SJCRH30 (cell line): Measurements from ENCODE around the gene RPL37. TPM values are rescaled to one million over a fixed set of nuclear protein-coding genes. Genes with fewer than 3 reads are reported as not detected.
"Not testable (repeated sequence)": the region's sequence is repeated elsewhere in the genome, so short reads cannot be mapped to it uniquely, and the experiment has no call there.

Source experiments
- DNase-seq, 2 experiments: peaks; one replicate each; pipeline ENCODE4 v3.0.0-alpha.2; 2015 to 2020
- H3K27ac ChIP-seq: fragments of 250-450 bp; sonication (Bioruptor Pico); 2 replicates; pipeline ENCODE4 v1.5.1; 2020; ENCODE audit warnings: mild to moderate bottlenecking, moderate library complexity
- H3K27me3 ChIP-seq: fragments of 250-450 bp; sonication (Bioruptor Pico); 2 replicates; pipeline ENCODE4 v1.5.1; 2020; ENCODE audit warnings: mild to moderate bottlenecking, moderate library complexity
- H3K36me3 ChIP-seq: fragments of 250-450 bp; sonication (Bioruptor Pico); 2 replicates; pipeline ENCODE4 v1.5.1; 2020; ENCODE audit warnings: mild to moderate bottlenecking, moderate library complexity
- H3K4me1 ChIP-seq: fragments of 250-450 bp; sonication (Bioruptor Pico); 2 replicates; pipeline ENCODE4 v1.5.1; 2020; ENCODE audit warnings: mild to moderate bottlenecking, moderate library complexity
- H3K4me3 ChIP-seq: fragments of 250-450 bp; sonication (Bioruptor Pico); 2 replicates; pipeline ENCODE4 v1.5.1; 2020; ENCODE audit warnings: mild to moderate bottlenecking, moderate library complexity
- H3K9me3 ChIP-seq: fragments of 250-450 bp; sonication (Bioruptor Pico); replicated peaks from 2 replicates; pipeline ENCODE4 v1.5.1; 2020; ENCODE audit warnings: mild to moderate bottlenecking, moderate library complexity
- total RNA-seq: library from RNA; depleted of rRNA; stranded (reverse); fragments of >200 nt; shearing (Covaris generic); gene quantifications from 2 replicates; pipeline ENCODE4 v1.2.3, GENCODE V29; 2014

Gene RPL37
- total RNA-seq, 1 experiment from 2014 or later: 5,451 TPM

DNA sequence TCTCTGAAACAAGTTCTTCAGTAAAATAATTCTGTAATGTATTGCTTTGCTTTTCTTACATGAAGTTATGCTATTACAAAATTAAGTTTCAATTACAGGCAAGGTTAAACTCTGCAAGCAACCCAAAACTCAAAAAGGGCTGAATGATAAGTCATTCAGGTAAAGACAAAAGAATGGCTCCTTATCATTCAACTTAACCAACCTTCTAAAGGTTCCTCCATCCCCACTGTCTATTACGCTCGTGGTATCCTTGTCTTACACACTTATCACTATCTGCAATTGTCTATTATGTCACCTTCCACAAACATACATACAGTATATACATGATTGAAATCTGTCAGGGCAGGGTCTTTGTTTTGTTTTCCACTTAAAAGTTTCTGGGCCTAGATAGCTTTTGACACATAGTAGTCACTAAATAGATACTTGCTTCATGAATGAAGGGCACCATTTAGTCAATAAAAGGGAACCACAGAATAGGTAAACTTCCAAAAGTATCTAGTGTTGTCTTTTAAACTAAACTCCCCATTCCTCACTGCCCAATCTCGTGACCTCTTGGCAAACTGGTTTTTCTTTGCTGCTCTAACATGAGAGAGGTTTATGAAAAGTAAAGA lies 6.9 kb downstream of the RPL37 start:
- H3K9me3 ChIP-seq: peaks cover 2% of the 10 kb centered on the region; the same call in 1 of the 2 replicates
- H3K36me3 ChIP-seq: peaks cover 78% of the 10 kb centered on the region
- DNase-seq: no peak
- H3K27me3 ChIP-seq: peaks cover 6% of the 10 kb centered on the region; the same call in 1 of the 2 replicates
- H3K27ac ChIP-seq: peak overlapping the region; percentile 5; the same call in 1 of the 2 replicates
- H3K4me3 ChIP-seq: no peak overlapping the region
- peaks cover 12% of the 10 kb centered on the region for H3K4me1 ChIP-seq

DNA sequence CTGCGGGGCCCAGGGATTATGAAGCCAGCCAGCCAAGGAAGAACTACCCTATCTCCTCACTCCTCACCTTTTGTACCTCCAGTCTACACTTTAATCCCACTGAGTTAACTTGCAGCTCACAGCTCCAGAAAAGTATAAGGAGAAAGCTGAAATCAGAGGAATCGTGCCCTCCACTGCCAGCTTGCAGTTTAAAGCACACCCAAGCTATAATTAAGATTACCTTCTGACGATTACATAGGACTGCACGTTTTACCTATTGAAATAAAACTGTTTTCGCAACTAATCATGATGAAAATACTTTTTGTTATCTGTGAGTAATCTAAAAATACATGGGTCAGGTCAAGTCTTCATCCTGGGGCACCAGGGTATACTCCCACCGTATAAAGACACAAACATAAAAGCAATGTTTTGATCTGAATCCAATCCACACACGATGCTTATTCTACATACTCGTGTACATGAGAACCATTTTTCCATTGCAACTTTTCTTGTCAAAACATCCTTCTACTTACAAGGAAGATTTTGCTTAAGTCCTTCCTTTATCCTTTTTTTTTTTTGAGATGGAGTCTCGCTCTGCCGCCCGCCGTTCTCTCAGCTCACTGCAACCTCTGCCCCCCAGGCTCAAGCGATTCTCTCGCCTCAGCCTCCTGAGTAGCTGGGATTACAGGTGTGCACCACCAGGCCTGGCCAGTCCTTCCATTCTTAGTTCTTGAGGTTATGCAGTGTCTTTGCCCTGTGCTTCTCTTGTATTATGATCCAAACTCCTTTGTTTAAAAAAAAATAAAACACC lies 7.6 kb downstream of the RPL37 start:
- DNase-seq: no peak
- Histone ChIP-seq H3K27ac (no peak overlapping the region; the same call in 1 of the 2 replicates), H3K36me3 (peaks cover 70% of the 10 kb centered on the region)

DNA sequence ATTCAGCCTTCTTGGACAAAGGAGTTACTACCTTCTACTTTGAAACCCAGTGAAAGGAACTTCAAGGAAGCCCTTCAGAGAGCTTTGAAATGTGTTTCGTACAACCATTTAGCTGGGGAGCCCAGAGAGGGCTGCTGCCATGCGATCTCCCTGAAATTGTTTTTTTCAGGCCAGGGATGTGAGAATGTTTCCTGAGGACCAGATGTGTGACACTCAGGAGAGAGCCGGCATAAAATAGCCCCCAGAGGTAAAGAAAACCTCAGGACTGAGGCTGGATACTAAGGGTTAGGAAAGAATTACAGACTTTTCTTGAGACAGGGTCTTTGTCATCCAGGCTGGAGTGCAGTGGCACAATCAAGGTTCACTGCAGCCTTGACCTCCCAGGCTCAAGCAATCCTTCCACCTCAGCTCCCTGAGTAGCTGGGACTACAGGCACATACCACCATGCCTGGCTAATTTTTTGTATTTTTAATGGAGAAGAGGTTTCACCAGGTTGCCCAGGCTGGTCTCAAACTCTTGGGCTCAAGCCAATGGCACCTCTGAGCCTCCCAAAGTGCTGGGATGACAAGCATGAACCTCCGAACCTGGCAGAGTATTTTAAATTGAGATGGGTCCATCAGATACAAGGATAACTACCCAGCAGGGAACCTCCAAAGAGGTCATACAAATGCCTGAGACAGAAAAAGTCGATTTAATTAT lies 8.4 kb downstream of the RPL37 start:
- H3K27me3 ChIP-seq: peaks cover 6% of the 10 kb centered on the region; the same call in 1 of the 2 replicates
- H3K27ac ChIP-seq: no peak overlapping the region
- peaks cover 3% of the 10 kb centered on the region; the same call in 1 of the 2 replicates for H3K4me1 ChIP-seq
- peaks cover 63% of the 10 kb centered on the region for H3K36me3 ChIP-seq
- DNase-seq: no peak
- no peak overlapping the region for H3K4me3 ChIP-seq
- peaks cover 2% of the 10 kb centered on the region; the same call in 1 of the 2 replicates for H3K9me3 ChIP-seq

More for the DNA sequence above, 7.6 kb downstream of the RPL37 start:
- Histone ChIP-seq H3K4me3 (no peak overlapping the region), H3K9me3 (peaks cover 2% of the 10 kb centered on the region; the same call in 1 of the 2 replicates), H3K27me3 (peaks cover 6% of the 10 kb centered on the region; the same call in 1 of the 2 replicates), H3K4me1 (peaks cover 7% of the 10 kb centered on the region)

DNA sequence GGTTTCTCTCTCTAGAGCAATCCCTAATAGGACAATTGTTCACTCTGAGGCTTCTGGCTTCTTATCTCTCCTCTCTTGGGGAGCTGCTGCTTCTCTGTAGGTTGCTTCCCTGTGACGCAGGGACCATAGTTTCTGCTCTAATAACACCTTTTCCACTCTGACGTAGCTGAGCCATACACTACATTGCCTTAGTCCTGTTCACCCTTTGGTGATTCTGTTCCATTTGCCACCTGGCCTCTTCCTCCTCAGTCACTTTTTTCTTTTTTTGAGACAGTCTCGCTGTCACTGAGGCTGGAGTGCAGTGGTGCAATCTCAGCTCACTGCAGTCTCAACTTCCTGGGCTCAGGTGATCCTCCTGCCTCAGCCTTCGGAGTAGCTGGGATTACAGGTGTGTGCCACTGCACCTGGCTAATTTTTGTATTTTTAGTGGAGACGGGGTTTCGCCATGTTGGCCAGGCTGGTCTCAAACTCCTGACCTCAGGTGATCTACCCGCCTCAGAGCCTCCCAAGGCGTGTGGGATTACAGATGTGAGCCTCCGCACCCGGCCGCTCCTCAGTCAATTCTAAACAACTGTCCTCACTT lies 9.5 kb downstream of the RPL37 start:
- not testable (repeated sequence) for H3K9me3 ChIP-seq, H3K27ac ChIP-seq
- peaks cover 52% of the 10 kb centered on the region for H3K36me3 ChIP-seq

DNA sequence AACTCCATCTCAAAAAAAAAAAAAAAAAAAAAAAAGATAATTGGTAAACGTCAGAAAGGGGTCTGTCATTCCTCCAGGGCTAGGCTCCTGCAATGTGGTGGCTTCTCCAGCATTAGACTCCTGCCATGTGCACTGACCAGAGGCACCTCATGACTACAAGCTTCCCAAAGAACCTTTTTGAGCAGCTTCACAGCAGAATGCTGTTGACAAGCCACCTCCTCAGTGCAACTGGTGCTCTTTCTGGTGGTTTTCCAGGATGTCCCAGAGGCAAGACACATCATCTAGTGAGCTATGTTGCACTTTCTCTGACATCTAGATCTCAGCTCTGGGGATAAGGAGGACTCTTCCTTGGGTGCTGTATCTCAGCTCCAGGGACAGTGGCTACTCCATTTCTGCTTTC lies 11.6 kb downstream of the RPL37 start:
- no peak overlapping the region for H3K27ac ChIP-seq
- H3K27me3 ChIP-seq: peaks cover 2% of the 10 kb centered on the region; the same call in 1 of the 2 replicates
- no peak for DNase-seq
- H3K4me1 ChIP-seq: no peaks in the 10 kb centered on the region; the same call in 1 of the 2 replicates
- no peak overlapping the region for H3K4me3 ChIP-seq
- H3K9me3 ChIP-seq: no peaks in the 10 kb centered on the region
- H3K36me3 ChIP-seq: peaks cover 31% of the 10 kb centered on the region

More for the DNA sequence above, 9.5 kb downstream of the RPL37 start:
- H3K27me3 ChIP-seq, H3K4me3 ChIP-seq, DNase-seq, H3K4me1 ChIP-seq: not testable (repeated sequence)

DNA sequence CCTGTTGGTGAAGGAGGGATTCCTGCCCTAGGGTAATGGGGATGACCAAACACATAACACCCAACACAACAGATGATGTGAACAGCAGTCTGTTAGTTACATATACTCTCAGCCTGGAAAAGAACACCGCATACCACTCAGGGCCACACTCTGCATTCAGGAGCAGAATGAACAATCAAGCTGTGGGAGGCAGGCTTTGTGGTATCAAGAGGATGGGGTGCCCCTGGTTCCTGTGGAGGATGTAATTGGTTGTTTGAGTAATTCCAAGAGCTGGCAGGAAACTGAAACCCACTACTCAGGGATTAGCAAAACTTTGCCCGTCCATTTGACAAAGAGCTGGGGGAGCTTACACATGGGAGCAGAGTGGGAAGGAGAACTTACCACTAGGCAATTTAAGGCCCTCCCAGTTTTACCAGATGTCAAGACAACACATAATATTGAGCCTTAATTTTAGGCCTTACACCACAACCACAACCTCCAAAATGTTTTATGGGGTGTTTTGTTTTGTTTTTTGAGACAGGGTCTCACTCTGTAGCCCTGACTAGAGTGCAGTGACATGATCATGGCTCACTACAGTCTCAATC lies 21.2 kb downstream of the RPL37 start:
- H3K9me3 ChIP-seq: peaks cover 3% of the 10 kb centered on the region; the same call in 1 of the 2 replicates
- DNase-seq: no peak
- H3K27me3 ChIP-seq: 0 out of 2 replicates have a peak, but pooled peaks cover 3% of the 10 kb centered on the region
- H3K4me3 ChIP-seq: no peak overlapping the region
- no peaks in the 10 kb centered on the region for H3K36me3 ChIP-seq
- peaks cover 2% of the 10 kb centered on the region; the same call in 1 of the 2 replicates for H3K4me1 ChIP-seq
- no peak overlapping the region for H3K27ac ChIP-seq

DNA sequence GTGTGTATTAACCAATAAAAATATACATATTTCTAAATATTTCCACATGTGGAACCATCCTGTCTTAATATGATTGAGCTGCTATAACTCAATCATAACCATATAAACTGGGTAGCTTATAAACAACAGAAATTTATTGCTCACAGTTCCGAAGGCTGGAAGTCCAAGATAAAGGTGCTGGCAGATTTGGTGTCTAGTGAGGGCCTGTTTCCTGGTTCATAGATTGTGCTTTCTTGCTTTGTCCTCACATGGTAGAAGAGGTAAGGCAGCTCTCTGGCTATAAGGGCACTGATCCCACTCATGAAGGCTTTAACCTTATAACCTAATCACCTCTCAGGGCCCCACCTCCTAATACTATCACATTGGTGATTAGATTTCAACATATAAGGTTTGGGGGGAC lies 22.9 kb downstream of the RPL37 start:
- H3K9me3 ChIP-seq: peaks cover 3% of the 10 kb centered on the region; the same call in 1 of the 2 replicates

DNA sequence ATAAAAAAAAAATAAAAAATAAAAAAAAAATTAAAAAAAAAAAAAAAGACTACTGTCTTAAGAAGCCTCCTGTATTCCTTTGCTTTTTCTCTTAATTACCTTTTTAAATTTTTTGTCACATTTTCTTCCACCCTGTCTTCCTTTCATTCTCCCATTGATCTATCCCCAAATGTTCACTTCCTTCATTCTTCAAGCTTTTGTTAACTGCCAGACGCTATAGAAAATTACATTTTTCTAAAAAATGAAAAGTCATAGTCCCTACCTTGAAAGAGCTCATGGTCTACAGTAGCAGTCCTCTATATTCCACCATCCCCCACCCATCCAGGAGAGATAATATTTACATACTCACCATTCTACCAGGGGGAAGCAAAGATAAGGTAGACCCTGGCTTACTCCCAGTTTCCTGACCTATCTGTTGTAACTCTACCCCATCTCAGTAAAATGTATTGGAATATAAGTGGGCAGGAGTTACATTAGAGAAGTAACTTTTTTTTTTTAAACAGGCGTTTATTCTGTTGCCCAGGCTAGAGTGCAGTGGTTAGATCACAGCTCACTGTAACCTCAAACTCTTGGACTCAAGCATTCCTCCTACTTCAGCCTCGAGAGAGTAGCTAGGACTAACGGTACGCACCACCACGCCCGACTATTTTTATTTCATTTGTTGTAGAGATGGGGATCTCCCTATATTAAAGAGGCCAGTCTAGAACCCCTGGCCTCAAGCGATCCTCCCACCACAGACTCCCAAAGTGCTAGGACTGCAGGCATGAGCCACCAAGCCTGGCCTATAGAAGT lies 33.1 kb downstream of the RPL37 start:
- no peaks in the 10 kb centered on the region for H3K9me3 ChIP-seq
- H3K4me3 ChIP-seq: no peak overlapping the region
- no peak overlapping the region for H3K27ac ChIP-seq
- no peaks in the 10 kb centered on the region for H3K36me3 ChIP-seq
- no peak for DNase-seq
- H3K4me1 ChIP-seq: peaks cover 6% of the 10 kb centered on the region
- peaks cover 3% of the 10 kb centered on the region; the same call in 1 of the 2 replicates for H3K27me3 ChIP-seq

More for the DNA sequence above, 22.9 kb downstream of the RPL37 start:
- Histone ChIP-seq H3K4me3 (no peak overlapping the region), H3K36me3 (no peaks in the 10 kb centered on the region), H3K4me1 (peaks cover 3% of the 10 kb centered on the region; the same call in 1 of the 2 replicates), H3K27me3 (0 out of 2 replicates have a peak, but pooled peaks cover 3% of the 10 kb centered on the region), H3K27ac (no peak overlapping the region)
- no peak for DNase-seq

DNA sequence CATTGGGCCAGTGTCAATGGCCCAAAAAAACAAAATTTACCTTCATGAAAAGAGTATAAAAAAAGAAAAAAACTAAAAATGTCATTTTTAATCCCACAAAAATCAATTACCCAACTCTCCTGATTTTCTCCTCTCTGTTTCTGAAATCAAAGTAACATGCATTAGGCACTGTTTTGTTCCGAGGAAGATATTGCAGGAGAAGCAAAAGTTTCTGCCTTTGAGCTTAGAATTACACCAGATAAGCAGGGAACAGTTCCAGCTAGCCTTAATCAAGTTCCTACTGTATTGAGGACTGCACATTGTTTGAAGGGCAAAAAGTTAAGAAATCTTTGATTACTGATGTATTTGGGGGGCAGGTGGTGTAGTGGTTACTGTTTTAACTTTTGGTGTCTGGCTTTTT lies 35.8 kb downstream of the RPL37 start:
- Histone ChIP-seq H3K4me3 (peak overlapping the region; percentile 94), H3K4me1 (peaks cover 6% of the 10 kb centered on the region), H3K27me3 (no peaks in the 10 kb centered on the region), H3K9me3 (no peaks in the 10 kb centered on the region), H3K27ac (no peak overlapping the region), H3K36me3 (peaks cover 6% of the 10 kb centered on the region; the same call in 1 of the 2 replicates)
- DNase-seq: peak in 1 of 2 experiments; percentile 22

DNA sequence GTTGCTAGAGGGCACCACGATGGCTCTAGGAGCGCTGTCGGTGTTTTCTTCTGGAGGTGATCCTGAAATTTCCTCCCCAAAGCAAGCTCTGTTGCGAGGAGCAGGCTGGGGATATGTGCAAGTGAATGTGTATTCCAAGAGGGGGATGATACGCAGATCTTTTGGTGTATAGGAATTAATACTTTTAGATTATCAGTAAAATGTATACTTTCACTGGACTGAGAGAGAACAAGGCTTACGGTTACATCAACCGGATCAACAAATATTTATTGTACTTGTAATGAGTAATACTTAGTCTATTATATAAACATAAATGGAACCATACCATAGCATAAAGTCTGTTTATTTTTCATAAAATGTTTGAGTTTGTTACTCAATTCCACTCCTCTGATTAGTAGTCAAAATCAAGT lies 36.2 kb downstream of the RPL37 start:
- Histone ChIP-seq H3K27me3 (no peaks in the 10 kb centered on the region), H3K36me3 (peaks cover 6% of the 10 kb centered on the region; the same call in 1 of the 2 replicates), H3K9me3 (no peaks in the 10 kb centered on the region), H3K4me1 (peaks cover 6% of the 10 kb centered on the region), H3K4me3 (peak overlapping the region; percentile 94), H3K27ac (peak overlapping the region; percentile 73)
- DNase-seq: no peak

DNA sequence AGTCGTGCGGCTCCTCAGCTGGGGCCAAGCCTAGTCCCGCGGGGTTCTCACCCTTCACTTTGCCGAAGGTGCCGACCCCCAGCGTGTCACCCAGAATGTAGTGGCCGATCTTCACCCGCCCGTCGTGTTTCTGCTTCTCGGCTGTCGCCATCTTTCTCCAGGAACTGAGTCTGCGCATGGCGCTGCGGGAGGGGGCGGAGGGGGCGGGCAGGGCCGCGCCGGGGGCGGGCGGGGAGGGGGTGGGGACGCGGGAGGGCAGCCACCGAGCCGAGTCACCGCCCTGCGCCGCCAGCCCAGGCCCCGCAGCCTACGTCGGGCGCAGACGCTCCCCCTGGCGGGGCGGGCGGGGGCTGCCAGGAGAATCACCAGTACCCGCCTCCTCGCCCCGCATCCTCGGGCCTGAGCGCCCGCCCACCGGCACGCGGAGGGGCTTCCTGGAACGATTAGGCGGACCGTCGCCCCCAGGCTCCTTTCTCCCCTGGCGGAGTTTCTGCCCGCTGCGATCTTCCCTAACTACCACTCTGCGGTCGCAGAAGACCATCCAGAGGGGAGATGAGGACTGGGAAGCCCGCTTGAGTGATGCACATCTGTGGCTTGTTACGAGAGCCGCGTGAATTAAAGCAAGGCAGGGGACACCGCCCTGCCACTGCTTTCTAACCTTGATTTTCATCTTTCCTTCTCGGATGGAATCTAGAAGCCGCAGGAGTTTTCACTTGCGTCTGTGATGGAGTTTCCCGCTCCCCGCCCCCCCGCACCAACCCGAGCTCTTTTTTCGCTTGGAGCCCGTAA lies 36.8 kb downstream of the RPL37 start, which contains the start of gene PRKAA1:
TSS of gene PRKAA1 (minus strand) at position 363 of the 789 bp plus-strand sequence. CDS start at position 178, 185 bp downstream.
- Histone ChIP-seq H3K4me1 (peaks cover 6% of the 10 kb centered on the region), H3K4me3 (peak within 1 kb of the TSS; percentile 94), H3K27ac (peak within 1 kb of the TSS; percentile 73), H3K9me3 (no peaks in the 10 kb centered on the region), H3K36me3 (peaks cover 6% of the 10 kb centered on the region; the same call in 1 of the 2 replicates), H3K27me3 (no peaks in the 10 kb centered on the region)
- DNase-seq: peak; percentile 93 to 96

DNA sequence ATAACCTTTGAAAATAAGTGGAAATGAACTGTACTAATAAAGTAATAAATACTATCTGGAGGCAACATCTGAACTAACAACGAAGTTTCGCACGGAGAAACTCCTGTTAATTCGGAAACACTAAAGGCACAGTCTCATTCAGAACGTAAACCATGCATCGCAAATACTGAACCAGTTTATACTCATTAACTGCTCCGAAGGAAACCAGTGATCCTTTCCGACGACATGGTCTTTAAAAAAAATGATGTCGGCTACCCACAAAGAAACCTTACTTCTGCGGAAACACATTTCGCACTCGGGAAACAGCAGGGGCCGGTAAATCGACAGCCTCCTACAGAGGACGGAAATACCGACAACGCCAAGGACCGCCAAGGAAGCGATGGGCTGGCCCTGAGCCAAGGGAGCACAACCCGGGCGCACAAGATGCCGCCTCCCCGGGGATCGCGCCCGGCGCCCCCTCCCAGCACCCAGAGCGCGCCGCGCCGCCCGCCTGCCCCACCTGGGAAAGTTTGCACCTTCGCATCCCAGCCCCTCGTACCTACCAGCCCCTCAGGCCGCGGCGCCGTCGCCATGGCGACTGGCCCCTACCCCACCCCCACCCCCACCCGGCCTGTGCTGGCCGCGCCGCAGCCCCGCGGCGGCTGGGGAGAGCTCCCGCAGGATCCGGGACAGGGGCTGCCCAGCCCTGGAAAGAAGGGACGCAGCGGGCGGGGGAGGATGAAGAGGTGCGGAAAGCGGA lies 37.6 kb downstream of the RPL37 start:
- Histone ChIP-seq H3K4me3 (peak overlapping the region; percentile 94), H3K4me1 (peaks cover 6% of the 10 kb centered on the region), H3K9me3 (no peaks in the 10 kb centered on the region), H3K36me3 (peaks cover 6% of the 10 kb centered on the region; the same call in 1 of the 2 replicates), H3K27ac (peak overlapping the region; percentile 73), H3K27me3 (no peaks in the 10 kb centered on the region)
- DNase-seq: peak; percentile 88 to 90
